HG03565 (cell line): ENCODE results near the gene RBP3.

ENCODE experiments used
- ATAC-seq: cut with Tn5 transposase; IDR thresholded peaks from one replicate; pipeline ENCODE4 v1.9.1; 2021; ENCODE audit warnings: mild to moderate bottlenecking, moderate library complexity; ENCODE audit not compliant: unreplicated experiment

RBP3 gene

DNA sequence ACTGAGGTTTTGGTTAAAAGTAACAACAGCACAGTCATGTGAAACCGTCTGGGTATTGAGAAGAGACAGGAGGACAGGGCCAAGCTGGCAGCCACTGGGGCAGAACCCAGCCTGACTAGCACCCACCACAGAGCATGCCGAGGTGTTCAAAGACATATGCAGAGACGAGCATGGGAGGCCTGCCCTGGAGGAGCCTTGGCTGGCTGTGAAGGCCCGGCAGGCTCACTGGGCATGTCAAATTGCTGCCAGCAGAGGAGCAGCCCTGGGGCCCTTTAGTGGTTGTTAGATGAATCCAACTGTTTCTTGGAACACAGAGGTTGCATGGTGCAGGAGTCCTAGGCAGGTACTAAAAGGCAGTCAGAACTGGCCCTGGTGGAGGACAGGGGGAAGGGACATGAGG lies 30.9 kb upstream of the RBP3 start:
- no peak for ATAC-seq

DNA sequence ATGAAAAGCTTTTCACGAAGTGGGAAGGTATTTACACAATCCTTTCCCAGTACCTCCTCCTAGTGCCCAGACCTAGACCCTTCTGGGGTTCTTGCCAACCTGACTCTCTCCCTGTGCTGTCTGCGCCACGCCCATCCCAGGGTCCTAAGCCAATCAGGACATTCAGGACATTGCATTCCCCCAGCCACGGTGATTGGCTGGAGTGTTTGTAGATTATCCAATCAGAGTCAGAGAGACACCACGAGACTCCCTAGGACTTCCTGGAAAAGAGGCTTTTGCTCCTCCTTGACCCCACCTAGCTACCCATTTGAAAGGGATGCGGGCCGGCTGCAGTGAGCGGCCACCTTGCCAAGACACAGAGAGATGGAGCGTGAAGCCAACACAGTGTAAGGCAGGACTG lies 29.5 kb upstream of the RBP3 start:
- ATAC-seq = no peak

DNA sequence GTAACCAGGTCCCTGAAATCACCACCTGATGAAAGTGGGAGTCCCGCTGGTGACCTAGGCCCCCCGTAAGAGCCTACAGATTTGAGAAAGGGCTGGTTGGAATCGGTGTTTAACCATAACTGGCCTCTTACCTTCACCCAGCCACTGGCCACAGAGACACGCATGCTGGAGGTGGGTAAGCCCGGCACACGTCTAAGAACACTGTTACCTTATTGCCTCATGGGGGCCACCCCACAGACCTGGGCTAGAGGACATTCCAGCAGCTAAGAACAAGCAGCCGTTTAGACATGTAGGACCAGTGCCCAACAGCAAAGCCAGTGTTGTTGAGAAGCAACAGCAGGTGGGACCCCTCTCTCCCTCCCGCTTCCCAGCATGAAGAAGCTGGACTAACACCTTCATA lies 28.4 kb upstream of the RBP3 start:
- ATAC-seq = no peak

DNA sequence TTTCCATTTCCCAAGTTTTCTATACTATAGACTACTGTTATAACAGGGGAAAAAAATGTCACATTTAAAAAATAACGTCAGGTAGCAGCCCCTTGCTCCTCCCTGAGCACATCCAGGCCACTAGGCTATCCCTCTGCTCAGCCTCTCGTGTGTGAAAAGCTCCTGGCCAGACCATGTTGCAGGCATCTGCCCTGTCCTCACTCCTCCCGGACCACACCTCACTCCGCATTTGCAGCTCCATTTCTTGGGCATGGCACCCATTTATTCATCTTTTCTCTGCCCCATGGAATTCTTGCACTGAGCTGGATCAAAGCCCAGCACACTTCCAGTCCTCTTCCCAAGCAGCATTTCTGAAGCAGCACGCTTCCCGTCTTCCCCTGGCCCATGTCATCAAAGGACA lies 27.4 kb upstream of the RBP3 start:
- no peak for ATAC-seq

DNA sequence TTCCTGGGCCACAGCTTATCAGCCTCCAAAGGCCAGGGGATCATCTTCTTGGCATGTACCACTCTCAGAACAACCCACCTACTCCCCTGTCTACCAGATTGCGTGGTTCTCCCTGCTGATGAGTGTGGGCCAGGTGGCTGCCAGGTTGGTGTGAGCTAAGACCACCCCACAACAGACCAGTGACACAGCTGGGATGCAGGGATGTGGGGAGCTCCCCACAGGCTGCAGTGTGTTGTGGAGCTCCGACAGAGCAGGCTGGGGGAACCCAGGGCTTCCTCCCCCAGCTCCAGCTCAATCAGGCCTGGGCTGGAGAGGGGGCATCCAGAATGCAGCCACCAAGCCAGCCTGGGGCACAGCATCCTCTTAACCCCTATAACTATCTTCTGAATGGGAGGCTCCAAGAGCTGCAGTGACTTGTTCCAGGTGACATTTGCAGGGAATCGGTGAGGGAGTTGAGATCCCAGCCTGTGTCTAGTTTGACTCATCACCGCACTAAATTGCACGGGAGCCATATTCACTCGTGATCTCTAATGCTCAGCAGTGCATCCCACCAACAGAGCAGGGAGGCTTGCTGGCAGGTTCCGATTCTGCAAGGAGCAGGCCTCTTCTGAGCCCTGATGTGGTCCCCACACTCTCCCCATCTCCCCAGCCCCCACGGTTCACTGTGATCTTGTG lies 26.5 kb upstream of the RBP3 start:
- no peak for ATAC-seq

DNA sequence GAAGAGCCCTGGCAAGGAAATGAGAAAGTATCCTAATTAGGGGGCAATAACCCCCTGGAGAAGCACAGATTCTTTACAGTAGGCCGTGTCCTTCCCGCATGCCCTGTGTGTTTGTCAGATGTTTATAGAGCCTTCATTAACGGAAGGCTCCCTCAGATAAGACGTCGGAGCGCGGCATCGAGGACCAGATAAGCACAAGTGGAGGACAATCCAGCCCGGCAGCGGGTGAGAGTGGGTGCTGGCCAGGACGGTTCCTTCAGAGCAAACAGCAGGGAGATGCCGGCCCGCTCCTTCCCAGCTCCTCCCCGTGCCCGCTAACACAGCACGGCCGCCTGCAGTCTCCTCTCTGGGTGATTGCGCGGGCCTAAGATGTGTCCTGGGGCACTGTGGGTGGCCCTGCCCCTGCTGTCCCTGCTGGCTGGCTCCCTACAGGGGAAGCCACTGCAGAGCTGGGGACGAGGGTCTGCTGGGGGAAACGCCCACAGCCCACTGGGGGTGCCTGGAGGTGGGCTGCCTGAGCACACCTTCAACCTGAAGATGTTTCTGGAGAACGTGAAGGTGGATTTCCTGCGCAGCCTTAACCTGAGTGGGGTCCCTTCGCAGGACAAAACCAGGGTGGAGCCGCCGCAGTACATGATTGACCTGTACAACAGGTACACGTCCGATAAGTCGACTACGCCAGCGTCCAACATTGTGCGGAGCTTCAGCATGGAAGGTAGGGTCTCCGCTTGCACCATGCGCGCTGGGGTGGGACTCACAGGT lies 25.7 kb upstream of the RBP3 start, which contains the start of gene GDF2:
Gene GDF2, plus strand, starts transcription at position 155 of the 762 bp plus-strand sequence. Its CDS starts 215 bp downstream, at position 370.
- no peak for ATAC-seq

DNA sequence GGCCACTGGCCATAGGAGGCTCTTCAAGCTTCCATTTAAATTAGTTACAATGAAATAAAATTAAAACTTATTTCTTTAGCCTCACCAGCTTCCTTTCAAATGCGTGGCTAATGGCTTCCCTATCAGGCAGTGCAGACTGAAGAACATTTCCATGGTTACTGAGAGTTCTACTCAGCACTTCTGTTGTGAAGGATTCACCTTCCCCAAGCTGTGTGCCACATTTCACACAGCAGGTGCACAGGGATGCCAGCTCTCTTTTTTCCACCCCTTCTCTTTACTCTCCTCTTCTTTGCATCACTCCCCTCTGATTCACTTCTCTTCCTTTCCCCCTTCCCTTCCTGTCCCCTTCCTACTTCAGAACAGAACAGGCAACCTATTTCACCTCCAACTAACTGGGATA lies 25.1 kb upstream of the RBP3 start:
- no peak for ATAC-seq

DNA sequence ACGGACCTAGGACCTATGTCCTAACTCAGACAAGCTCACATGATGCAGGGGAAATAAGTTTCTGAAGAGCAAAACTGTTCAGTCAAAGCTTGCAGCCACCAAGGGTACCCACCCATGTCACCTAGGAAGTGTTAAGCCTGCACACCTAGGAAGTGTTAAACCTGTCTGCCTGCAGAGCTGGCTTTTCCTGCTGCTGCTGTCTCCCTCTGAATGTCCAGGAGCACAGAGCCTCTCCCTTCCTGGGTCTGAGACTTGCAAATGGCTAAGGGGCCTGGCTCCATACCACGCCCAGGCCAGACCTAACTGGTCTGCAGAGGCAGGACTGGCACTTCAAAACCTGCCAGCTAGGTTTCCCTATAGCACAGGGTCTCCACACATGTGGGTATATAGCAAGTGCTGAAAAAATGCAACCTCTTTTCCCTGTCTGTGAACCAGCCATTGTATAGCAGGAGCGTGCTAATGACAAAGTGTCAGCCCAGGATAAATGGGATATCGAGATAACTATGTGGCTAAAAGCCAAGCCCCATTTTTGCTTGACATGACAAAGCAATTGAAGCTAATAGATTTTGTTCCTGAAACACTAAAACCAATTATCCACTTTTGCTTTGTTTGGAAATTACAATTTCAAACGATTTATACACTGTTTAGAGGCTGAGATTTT lies 24.4 kb upstream of the RBP3 start:
- ATAC-seq = no peak

DNA sequence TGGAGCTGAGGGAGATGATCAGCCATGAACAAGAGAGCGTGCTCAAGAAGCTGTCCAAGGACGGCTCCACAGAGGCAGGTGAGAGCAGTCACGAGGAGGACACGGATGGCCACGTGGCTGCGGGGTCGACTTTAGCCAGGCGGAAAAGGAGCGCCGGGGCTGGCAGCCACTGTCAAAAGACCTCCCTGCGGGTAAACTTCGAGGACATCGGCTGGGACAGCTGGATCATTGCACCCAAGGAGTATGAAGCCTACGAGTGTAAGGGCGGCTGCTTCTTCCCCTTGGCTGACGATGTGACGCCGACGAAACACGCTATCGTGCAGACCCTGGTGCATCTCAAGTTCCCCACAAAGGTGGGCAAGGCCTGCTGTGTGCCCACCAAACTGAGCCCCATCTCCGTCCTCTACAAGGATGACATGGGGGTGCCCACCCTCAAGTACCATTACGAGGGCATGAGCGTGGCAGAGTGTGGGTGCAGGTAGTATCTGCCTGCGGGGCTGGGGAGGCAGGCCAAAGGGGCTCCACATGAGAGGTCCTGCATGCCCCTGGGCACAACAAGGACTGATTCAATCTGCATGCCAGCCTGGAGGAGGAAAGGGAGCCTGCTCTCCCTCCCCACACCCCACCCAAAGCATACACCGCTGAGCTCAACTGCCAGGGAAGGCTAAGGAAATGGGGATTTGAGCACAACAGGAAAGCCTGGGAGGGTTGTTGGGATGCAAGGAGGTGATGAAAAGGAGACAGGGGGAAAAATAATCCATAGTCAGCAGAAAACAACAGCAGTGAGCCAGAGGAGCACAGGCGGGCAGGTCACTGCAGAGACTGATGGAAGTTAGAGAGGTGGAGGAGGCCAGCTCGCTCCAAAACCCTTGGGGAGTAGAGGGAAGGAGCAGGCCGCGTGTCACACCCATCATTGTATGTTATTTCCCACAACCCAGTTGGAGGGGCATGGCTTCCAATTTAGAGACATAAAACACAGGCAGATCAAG lies 22.6 kb upstream of the RBP3 start:
- ATAC-seq = no peak

DNA sequence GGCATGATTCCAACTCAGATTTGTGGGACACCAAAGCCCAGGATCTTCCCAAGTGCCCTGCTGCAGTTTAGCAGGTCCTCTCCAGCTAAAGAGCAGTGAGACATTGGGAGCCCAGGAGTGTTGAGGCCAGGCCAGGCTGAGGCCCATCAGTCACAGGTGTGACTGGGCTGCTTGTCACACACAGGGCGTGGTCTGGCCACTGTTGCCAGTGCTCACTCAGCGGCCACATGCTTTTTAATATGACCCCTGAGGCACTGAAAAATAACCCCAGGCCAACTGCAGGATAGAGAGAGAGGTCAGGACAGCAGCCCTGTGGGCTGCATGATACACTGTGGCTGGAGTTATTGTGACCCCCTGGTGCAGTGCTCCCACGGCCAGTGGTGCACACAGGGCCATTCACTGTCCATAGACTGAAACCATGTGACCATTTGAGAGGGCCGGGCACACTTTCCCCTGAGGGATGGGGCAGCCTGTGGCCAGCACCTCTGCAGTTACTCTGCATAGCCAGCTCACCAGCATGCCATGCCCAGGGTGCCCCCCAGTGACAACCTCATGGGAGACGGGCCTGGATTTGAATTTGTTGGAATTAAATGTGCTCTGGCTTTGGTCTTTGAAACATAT lies 21.7 kb upstream of the RBP3 start:
- no peak for ATAC-seq

DNA sequence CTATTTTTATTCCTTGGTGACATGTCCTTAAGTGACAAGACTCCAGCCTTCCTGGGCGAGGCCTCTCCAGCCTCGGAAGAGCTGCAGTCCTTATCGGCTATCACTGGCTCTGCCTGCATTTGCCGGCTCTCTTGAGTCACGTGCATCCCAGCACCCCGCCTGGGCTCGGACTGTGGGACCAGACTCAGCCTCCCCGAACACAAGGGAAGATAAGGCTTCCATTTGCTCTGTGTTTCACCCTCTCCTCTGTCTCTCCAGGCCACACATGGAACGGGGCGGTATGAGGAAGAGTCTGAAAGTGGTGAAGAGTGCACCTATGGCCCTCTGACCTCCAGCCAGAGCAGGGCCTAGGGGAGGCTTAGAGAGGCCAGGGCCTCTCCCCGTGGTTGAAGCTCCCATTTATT lies 21.2 kb upstream of the RBP3 start:
- no peak for ATAC-seq

DNA sequence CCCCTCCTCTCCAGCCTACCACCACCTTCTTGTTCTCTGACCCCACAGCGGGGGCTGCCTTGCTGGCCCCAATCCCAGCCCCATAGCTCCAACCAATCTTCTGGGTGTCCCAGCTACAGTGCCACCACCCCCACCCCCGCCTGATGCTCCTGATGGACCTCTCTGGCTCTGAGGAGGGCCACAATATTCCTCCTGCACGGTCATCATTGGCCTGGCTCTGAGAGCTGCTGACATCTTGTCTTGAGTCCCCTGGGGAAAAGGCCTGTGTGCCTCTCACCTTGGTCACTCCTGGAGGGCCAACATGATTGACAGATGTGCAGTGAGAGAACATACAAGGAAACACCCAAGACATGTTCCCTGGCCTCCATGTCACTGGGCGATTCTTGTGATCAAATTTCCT lies 18.3 kb upstream of the RBP3 start:
- ATAC-seq = no peak

DNA sequence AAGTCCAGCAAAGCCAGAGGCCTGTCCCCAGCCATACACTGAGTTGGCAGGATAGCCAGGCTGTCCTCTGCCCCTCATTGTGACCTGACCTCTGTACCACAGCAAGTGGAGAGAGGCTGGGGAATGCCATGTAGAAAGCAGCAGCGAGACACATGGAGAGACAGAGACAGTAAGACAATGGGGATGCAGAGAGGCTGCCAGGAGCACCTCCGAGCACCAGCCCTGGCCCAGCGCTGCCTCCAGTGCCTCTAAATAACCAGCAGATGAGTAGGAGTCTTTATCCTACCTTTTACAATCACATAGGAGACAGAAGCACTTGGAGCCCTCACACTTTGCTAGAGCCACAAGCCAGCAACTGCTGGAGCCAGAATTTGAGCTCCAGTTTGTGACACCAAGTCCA lies 17.8 kb upstream of the RBP3 start:
- no peak for ATAC-seq

DNA sequence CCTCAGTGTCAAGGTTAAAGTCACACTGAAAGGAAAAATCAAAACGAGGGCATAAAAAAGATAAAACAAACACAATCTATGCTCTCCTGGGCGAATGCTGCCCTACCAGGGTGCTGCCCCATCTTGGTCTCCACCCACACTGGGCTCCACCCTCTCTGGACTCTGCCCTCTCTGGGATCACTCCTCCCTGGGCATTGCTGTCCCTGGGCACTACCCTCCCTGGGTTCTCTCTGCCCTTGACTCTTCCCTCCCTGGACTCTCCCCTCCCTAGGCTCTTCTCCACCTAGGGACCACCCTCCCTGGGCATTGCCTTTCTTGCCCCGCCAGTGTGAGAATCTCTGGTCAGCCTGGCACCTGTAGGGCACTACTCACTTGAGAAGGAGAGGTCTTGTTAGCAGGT lies 17.4 kb upstream of the RBP3 start:
- no peak for ATAC-seq

DNA sequence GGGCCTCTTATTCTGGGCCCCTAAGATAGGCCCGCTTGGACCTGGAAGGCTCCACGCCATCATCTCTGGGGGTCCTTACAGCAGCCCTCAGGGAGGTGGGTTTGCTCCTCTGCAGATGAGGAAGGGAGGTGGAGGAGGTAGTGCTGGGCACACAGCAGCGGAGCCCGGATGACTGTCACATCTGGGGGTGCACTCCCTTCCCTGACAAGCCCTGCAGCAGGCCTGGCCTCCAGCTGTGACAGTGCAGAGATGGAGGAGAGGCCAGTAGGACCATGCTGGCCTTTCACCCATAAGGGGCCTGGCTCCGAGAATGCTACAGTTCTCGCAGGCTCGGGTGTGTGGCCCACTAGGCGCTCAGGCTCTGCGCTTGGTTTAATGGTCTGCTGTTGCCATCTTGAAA lies 16.7 kb upstream of the RBP3 start:
- ATAC-seq = no peak

DNA sequence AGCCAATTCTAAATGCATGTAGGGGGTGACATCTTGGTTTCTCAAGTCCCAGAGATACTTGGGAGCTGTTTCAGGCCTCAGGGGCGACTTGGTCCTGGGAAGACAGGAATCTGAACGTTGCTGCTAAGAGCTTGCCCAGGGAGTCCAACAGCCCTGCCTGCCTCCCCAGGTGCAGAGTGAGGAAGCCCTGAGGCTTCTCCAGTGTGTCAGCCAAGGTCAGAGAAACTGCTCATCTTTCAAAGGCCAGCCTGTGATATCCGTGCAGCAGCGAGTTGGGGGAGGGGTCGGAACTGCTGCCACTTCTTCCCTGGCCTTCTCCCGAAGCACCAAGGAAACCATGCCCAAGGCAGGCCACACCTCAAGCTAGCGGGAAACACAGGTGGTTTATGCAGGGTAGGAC lies 16.2 kb upstream of the RBP3 start:
- no peak for ATAC-seq

DNA sequence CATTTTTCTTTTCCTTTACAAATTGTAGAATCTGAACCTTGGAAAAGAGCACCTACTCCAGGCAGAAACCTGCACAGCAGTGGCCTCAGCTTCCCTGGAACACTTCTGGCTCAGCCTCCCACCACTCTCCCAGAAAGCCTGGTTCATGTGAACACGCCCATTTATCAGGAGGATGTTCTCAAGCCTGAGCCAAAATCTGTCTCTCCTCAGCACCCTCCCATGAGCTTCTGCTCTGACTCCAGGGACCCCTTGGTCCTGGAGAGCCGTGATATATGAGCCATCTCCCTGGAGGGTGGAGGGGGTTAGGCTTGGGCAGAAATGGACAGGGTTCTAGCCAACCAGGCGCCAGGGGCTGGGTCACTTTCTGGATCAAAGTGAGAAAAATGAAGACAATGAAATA lies 15.8 kb upstream of the RBP3 start:
- ATAC-seq = no peak

DNA sequence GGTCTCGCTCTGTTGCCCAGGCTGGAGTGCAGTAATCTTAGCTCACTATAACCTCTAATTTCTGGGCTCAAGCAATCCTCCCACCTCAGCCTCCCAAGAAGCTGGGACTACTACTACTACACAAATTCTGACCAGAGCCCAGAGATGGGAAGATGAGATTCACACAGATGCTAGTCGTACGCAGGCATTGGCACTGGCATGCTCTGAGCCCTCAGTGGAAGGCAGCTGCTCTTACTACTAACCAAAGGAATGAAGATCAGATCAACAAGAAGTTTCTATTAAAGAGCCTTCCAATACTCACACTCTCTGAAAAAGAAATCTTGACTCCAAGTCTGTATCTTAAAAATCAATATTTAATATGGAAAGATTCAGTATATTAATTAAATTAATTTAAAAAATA lies 15.2 kb upstream of the RBP3 start:
- no peak for ATAC-seq

DNA sequence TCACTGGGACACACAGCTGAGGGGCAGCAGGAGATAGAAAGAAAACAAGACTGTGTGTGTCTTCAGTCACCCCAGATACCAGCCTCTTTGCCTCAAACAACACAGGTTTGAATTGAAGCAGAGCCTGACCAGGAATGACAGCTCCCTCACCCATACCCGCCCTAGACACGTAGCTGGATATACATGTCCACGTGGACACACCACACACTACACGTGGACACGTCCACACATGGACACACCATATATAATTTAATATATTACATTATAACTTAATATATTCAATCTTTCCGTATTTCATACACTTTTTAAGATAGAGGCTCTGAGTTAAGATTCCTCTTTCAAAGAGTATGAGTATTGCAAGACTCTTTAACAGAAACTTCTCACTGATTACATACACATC lies 14.6 kb upstream of the RBP3 start:
- ATAC-seq = no peak

DNA sequence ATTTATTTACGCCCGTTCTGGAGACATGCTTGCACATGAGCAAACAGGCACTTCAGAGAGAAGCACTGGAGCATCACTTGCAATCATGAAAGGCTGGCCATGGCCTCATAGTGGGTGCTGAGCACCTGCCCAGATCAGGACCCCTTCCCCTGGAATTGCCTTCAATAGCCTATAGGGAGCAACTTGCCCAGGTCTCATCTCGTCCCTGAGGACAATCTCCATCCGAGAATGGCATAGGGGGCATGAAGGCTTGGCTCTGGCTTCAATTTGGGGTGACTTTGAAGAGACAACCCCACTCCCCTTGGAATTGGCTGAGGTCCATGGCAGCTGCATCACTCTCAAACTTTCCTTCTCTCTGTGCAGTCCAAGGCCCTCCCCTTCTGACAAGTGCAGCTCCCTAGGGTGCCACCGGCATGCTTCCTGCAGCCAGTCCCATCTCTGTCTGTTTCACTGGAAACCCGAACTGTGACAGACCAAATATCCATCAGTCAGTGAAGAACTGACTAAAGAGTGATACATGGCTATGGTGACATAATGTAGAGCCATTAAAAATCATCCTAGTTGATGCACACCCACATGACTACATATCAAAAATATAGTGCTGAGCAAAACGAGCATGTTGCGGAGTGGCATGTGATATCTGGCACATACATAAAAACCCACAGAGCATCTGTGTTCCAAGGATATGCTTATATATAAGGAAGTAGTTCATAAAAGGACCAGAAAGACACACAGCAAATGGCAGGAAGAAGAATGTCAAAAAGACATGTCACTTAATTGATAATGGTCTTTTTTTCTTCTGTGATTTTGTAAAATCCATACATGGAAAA lies 13.5 kb upstream of the RBP3 start:
- no peak for ATAC-seq
